Adrenal gland (tissue), 12 donors: ENCODE measurements around the gene PES1. TPM values are rescaled to one million over a fixed set of nuclear protein-coding genes. Genes with fewer than 3 reads are reported as not detected.
"Not testable (repeated sequence)": the region's sequence is repeated elsewhere in the genome, so short reads cannot be mapped to it uniquely, and the experiment has no call there.

Experiments
- DNase-seq, 7 donors: peaks; one replicate each; pipeline ENCODE4 v3.0.0-alpha.2; 2019 to 2020
- H3K27ac ChIP-seq, 5 donors: fragments of 200-600 bp; sonication (generic) in 4 of 5; 1 replicate in 3 of 5; 2 replicates in 2 of 5; pipeline versions ENCODE4 v1.5.1 to v1.8.0; 2016 to 2020; ENCODE audit warnings: mild to moderate bottlenecking in 1 of 5
- H3K27me3 ChIP-seq: fragments of 200-600 bp; 2 replicates; pipeline ENCODE4 v1.8.0; 2021
- H3K36me3 ChIP-seq, 2 donors: fragments of 200-600 bp; replicated peaks in 1 of 2; 1 replicate in 1 of 2; 2 replicates in 1 of 2; pipeline versions ENCODE4 v1.5.1 to v1.8.0; 2018 to 2022
- H3K4me1 ChIP-seq, 2 donors: fragments of 200-600 bp; replicated peaks in 1 of 2; 1 replicate in 1 of 2; 2 replicates in 1 of 2; pipeline versions ENCODE4 v1.5.1 to v1.8.0; 2018 to 2021
- H3K4me3 ChIP-seq, 4 donors: fragments of 200-600 bp; sonication (generic) in 3 of 4; one replicate each; pipeline ENCODE4 v1.5.1; 2016 to 2018
- H3K9me3 ChIP-seq, 3 donors: fragments of 200-600 bp; sonication (generic) in 1 of 3; replicated peaks in 1 of 3; 1 replicate in 2 of 3; 2 replicates in 1 of 3; pipeline versions ENCODE4 v1.5.1 to v1.8.0; 2016 to 2021
- CTCF ChIP-seq, 6 experiments: fragments of 450-650 bp in 4 of 6; fragments of 200-600 bp in 2 of 6; sonication (generic) in 1 of 6; IDR thresholded peaks; 1 replicate in 5 of 6; 2 replicates in 1 of 6; pipeline versions ENCODE4 v1.5.1 to v1.8.0; 2016 to 2021; ENCODE audit warnings: antibody characterized with exemption in 6 of 6, mild to moderate bottlenecking in 2 of 6, moderate library complexity in 1 of 6
- POLR2A ChIP-seq, 2 donors: fragments of 450-650 bp; IDR thresholded peaks; one replicate each; pipeline ENCODE4 v1.6.1; 2017; ENCODE audit warnings: antibody characterized with exemption in 2 of 2, mild to moderate bottlenecking in 2 of 2, moderate library complexity in 1 of 2
- WGBS, 4 donors: extraction: QIAGEN DNeasy Blood & Tissue Kit in 2 of 4; methylation state at CpG; one replicate each; pipeline versions ENCODE4 v1.1.5 to v1.1.7; 2013 to 2017; 5-methylcytosine and 5-hydroxymethylcytosine counted together
- intact Hi-C, 2 donors: fragments of 100-400 bp; cut with DNase I; formaldehyde crosslinking; loops; one replicate each; pipeline versions ENCODE4 v1.14.1 to v1.15.0; 2022 to 2023
- polyA plus RNA-seq, 3 donors: library from polyadenylated mRNA; stranded (reverse); fragments of 200-250 nt in 2 of 3; fragments of 350-450 nt in 1 of 3; fragmentation: Illumina TruSeq in 1 of 3; extraction: RNeasy Lipid Tissue Mini Kit (QIAGEN cat#74804) in 1 of 3; gene quantifications; one replicate each; pipeline ENCODE4 v1.2.3, GENCODE V29; 2013 to 2014
- total RNA-seq, 9 donors: library from RNA; depleted of rRNA in 4 of 9; stranded (reverse); fragments of >200 nt in 4 of 9; fragments of 120-200 nt in 1 of 9; fragmentation: NEBNext Ultra II Directional in 1 of 9; extraction: Animal tissue kit (Norgen Biotek cat#: 25700) in 1 of 9; gene quantifications; one replicate each; pipeline versions ENCODE4 v1.1.0 to v1.2.4, GENCODE V29; 2013 to 2023
- donor health status: healthy with polysubstance abuse.
- donor health status: Bipolar disorder and iron deficiency.
- donor health status: DM: yes; HTN: yes; CAD: no.
- donor health status: DM: no; HTN: no; CAD: no.
- donor health status: DM: no; HTN: no; CAD: no.
- donor health status: DM: yes; HTN: yes; CAD: no.

Gene PES1
- total and polyA plus RNA-seq, 12 donors = 46.0 to 117 (median 66.0) TPM

- Histone ChIP-seq H3K4me3 (no peak overlapping the region), H3K36me3 (no peaks in the 10 kb centered on the region), H3K27ac (no peak overlapping the region), H3K27me3 (no peaks in the 10 kb centered on the region), H3K9me3 (no peaks in the 10 kb centered on the region), H3K4me1 (no peaks in the 10 kb centered on the region)
- WGBS, 4 donors = 86 to 92% (median 90%) methylated on average over 3 to 29 of the region's 29 CpGs
- intact Hi-C loops = no loop called here
- no peak for TF ChIP-seq CTCF (IDR thresholded peaks at IDR 0.05)
- no peak for DNase-seq
These were observed 5.2 kb upstream of the PES1 start for GRCh38 chr22:30596886-30597285.

GRCh38 chr22:30596199-30596598, 4.5 kb upstream of the PES1 start:
- Histone ChIP-seq H3K4me3 (no peak overlapping the region), H3K27ac (no peak overlapping the region), H3K36me3 (no peaks in the 10 kb centered on the region), H3K4me1 (peaks cover 0 to under 1% of the 10 kb centered on the region in 2 donors), H3K9me3 (no peaks in the 10 kb centered on the region), H3K27me3 (no peaks in the 10 kb centered on the region)
- intact Hi-C loops = no loop called here
- no peak for DNase-seq
- 40 to 63% (median 55%) methylated on average over 2 of the region's 2 CpGs for WGBS, 4 donors
- TF ChIP-seq CTCF (IDR thresholded peaks at IDR 0.05) (no peak), POLR2A (IDR thresholded peaks at IDR 0.05) (no peak)

GRCh38 chr22:30592360-30592713, 627 bp upstream of the PES1 start:
- Histone ChIP-seq H3K36me3 (peaks cover 0 to 19% of the 10 kb centered on the region in 2 donors), H3K27ac (peak overlapping the region in 1 of 5 donors; percentile 84), H3K4me3 (peak overlapping the region in 1 of 4 donors; percentile 81), H3K4me1 (peaks cover 10 to 13% of the 10 kb centered on the region in 2 donors)
- 28 to 35% (median 32%) methylated on average over 17 to 18 of the region's 18 CpGs for WGBS, 4 donors
- H3K27me3 ChIP-seq, intact Hi-C loops, H3K9me3 ChIP-seq, DNase-seq: not testable (repeated sequence)

DNA sequence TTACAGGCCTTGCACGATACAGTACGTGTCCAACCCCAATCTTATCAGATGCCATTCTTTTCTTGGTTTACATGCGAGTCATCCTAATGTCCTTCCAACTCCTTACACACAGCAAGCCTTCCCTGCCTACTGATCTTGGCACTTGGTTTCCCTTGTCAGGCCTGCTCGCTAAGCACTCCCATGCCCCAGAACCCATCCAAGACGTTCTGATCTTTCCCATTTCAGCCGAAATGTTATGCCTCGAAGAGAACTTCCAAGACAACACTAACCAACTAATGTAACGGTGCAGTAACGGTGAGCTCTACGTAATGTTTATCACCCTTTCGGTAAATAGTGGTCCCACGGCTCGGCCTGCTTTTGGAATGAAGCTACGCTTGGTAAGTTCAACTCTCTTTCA, 521 bp downstream of the PES1 start:
- WGBS, 4 donors = 1 to 3% (median 2%) methylated on average over 14 of the region's 14 CpGs
- Histone ChIP-seq H3K9me3 (no peaks in the 10 kb centered on the region), H3K27me3 (no peaks in the 10 kb centered on the region), H3K4me3 (peak overlapping the region; percentile 24 to 81 (median 52)), H3K27ac (peak overlapping the region in 3 of 5 donors; percentile 58 to 88 (median 84)), H3K4me1 (peaks cover 10 to 13% of the 10 kb centered on the region in 2 donors), H3K36me3 (peaks cover 0 to 30% of the 10 kb centered on the region in 2 donors)
- no peak for TF ChIP-seq CTCF (IDR thresholded peaks at IDR 0.05)
- TF ChIP-seq POLR2A (IDR thresholded peaks at IDR 0.05) = no peak
- intact Hi-C loops = no loop called here
- DNase-seq = peak in 2 of 7 donors; percentile 11 to 20

DNA sequence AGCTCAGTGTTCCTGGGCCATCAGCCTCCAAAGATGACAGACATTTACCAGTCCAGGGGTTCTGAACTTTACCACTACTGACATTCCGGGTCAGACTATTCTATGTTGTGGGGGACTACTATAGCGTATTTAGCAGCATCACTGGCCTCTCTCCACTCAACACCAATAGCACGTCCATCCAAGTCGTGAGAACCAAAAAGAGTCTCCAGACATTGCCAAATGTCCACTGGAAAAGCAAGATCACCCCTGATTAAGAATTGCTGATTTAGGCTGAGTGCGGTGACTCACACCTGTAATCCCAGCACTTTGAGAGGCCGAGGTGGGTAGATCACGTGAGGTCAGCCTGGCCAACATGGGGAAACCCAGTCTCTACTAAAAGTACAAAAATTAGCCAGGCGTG, 5.3 kb downstream of the PES1 start:
- 90 to 94% (median 93%) methylated on average over 8 of the region's 8 CpGs for WGBS, 4 donors
- Histone ChIP-seq H3K27me3 (no peaks in the 10 kb centered on the region), H3K27ac (no peak overlapping the region), H3K4me3 (no peak overlapping the region), H3K4me1 (peaks cover 10 to 13% of the 10 kb centered on the region in 2 donors), H3K36me3 (peaks cover 0 to 78% of the 10 kb centered on the region in 2 donors), H3K9me3 (no peaks in the 10 kb centered on the region)
- TF ChIP-seq CTCF (IDR thresholded peaks at IDR 0.05) = no peak
- TF ChIP-seq POLR2A (IDR thresholded peaks at IDR 0.05) = no peak
- no peak for DNase-seq
- intact Hi-C loops = no loop called here
